ENCODE data around the gene ENTREP3.
"Not testable (repeated sequence)": the region's sequence is repeated elsewhere in the genome, so short reads cannot be mapped to it uniquely, and the experiment has no call there.

The ENTREP3 gene

DNA sequence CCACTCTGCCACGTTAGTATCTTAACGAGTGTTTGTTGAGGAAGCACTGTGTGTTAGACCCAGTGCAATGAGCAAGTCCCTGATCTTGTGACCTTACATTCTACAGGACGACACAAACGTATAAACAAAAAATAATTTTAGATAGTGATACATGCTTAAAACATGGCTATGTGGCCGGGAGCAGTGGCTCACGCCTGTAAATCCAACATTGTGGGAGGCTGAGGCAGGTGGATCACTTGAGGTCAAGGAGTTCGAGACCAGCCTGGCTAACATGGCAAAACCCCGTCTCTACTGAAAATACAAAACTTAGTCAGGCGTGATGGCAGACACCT, 27.2 kb downstream of the ENTREP3 start:
- no peak for FAIRE-seq
- TF ChIP-seq TAF1 (IDR thresholded peaks at IDR 0.05; ENCODE audit: borderline replicate concordance, low read depth, low read length) (no peak), POLR2AphosphoS5 (IDR thresholded peaks at IDR 0.05; ENCODE audit: low read depth, low read length) (peak; percentile 7; the same call in 1 of the 2 replicates)
- no peak for DNase-seq (ENCODE audit: insufficient read length)

- FAIRE-seq = peak; percentile 91
Observed at GRCh38 chr1:155227261-155228095, 27.8 kb downstream of the ENTREP3 start.

DNA sequence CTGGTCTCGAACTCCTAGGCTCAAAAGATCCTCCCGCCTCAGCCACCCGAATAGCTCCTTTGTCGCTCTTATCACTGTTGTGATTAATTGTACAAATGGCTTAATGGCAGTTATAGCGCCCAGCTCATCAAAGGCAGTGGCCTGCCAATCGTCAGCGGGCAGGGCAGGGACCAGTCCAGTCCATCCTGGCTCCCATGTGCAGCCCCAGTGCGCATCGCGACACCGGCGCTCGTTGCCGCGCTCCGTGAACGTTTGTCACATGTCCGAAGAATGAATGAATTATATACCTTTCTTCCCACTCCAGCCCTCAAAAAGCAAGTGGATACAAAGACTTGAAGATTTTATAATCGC, 28.4 kb downstream of the ENTREP3 start:
- DNase-seq (ENCODE audit: insufficient read length) (no peak), FAIRE-seq (no peak)
- no peak for TF ChIP-seq POLR2A (IDR thresholded peaks at IDR 0.05; ENCODE audit: low read depth, low read length)
- no peak for TF ChIP-seq POLR2AphosphoS5 (IDR thresholded peaks at IDR 0.05; ENCODE audit: low read depth, low read length)
- TF ChIP-seq TAF1 (IDR thresholded peaks at IDR 0.05; ENCODE audit: borderline replicate concordance, low read depth, low read length) = no peak

More at GRCh38 chr1:155227261-155228095, 27.8 kb downstream of the ENTREP3 start:
- peak; percentile 66 for TF ChIP-seq POLR2AphosphoS5 (IDR thresholded peaks at IDR 0.05; ENCODE audit: low read depth, low read length)
- no peak; the same call in 1 of the 2 replicates for TF ChIP-seq TAF1 (IDR thresholded peaks at IDR 0.05; ENCODE audit: borderline replicate concordance, low read depth, low read length)
- peak; percentile 90 for TF ChIP-seq POLR2A (IDR thresholded peaks at IDR 0.05; ENCODE audit: low read depth, low read length)
- peak; percentile 98 for DNase-seq (ENCODE audit: insufficient read length)

- DNase-seq (ENCODE audit: insufficient read length) (peak; percentile 52), FAIRE-seq (peak; percentile 40)
- TF ChIP-seq POLR2AphosphoS5 (IDR thresholded peaks at IDR 0.05; ENCODE audit: low read depth, low read length) = no peak
- TF ChIP-seq POLR2A (IDR thresholded peaks at IDR 0.05; ENCODE audit: low read depth, low read length) = no peak
- no peak for TF ChIP-seq TAF1 (IDR thresholded peaks at IDR 0.05; ENCODE audit: borderline replicate concordance, low read depth, low read length)
Observed at GRCh38 chr1:155226188-155226909, 28.9 kb downstream of the ENTREP3 start.

DNA sequence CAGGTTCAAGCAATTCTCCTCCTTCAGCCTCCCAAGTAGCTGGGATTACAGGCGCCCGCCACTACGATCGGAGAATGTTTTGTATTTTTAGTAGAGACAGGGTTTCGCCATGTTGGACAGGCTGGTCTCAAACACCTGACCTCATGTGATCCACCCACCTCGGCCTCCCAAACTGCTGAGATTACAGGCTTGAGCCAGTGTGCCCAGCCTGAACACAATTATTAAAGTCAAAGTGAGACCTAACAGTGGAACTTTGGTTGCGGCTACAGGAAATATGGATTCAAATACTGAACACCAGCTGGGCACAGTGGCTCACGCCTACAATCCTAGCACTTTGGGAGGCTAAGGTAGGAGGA, 29.9 kb downstream of the ENTREP3 start:
- not testable (repeated sequence) for FAIRE-seq; DNase-seq (ENCODE audit: insufficient read length)

DNA sequence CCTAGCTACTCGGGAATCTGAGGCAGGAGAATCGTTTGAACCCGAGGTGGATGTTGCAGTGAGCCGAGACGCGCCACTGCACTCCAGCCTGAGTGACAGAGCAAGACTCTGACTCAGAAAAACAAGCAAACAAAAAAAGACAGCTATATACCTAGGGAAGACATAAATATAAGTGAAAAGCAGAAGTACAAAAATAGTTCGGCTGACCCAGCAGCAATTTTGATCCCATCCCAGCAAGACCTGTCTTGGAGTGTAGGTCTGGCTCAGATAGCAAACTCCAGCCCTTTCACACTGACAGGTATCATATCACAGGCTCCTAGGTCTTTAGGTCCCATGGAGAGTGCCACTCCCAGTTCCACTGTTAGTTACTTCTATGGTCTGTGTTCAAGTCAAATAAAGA, 32.2 kb downstream of the ENTREP3 start:
- DNase-seq (ENCODE audit: insufficient read length) (no peak), FAIRE-seq (no peak)
- TF ChIP-seq POLR2AphosphoS5 (IDR thresholded peaks at IDR 0.05; ENCODE audit: low read depth, low read length) (no peak), POLR2A (IDR thresholded peaks at IDR 0.05; ENCODE audit: low read depth, low read length) (no peak), TAF1 (IDR thresholded peaks at IDR 0.05; ENCODE audit: borderline replicate concordance, low read depth, low read length) (no peak)

GRCh38 chr1:155220211-155220965, 34.9 kb downstream of the ENTREP3 start:
- not testable (repeated sequence) for FAIRE-seq; DNase-seq (ENCODE audit: insufficient read length)

GRCh38 chr1:155219592-155220031, 35.7 kb downstream of the ENTREP3 start:
- FAIRE-seq = no peak
- TF ChIP-seq TAF1 (IDR thresholded peaks at IDR 0.05; ENCODE audit: borderline replicate concordance, low read depth, low read length) (no peak), POLR2A (IDR thresholded peaks at IDR 0.05; ENCODE audit: low read depth, low read length) (no peak), POLR2AphosphoS5 (IDR thresholded peaks at IDR 0.05; ENCODE audit: low read depth, low read length) (no peak)
- DNase-seq (ENCODE audit: insufficient read length) = no peak

DNA sequence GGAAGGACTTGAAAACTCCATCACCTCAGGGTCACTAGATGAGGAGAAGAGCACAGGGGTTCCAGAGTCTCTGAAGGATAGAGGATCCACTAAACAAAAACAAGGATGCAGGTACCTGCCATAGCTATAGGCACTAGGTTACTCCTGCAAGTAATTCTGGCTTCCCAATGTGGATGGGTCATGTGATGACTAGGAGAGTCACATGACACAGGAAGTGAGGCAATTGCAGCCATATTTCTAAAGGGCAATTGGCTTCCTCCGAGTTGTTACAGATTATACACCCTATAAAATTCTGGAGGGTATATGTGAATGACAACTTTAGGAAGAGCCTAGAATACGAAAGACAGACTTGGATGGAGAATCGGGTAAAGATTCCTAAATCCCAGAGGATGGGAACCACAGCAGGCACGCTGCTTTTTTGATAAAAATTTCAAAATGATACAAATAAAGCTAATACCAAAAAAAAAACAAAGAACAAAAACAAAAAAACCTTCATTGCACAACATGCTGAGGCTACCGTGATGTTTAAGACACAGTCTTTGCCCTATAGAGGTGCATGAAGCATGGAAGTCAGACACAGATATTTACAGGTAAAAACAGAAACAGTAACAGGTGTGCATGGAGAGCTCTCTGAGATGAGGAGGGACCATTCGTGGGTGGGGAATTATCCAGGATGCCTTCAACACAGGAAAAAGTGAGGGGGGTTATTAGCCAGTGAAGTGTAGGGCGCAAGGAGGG, 36.3 kb downstream of the ENTREP3 start:
- DNase-seq (ENCODE audit: insufficient read length) (no peak), FAIRE-seq (no peak)
- TF ChIP-seq POLR2A (IDR thresholded peaks at IDR 0.05; ENCODE audit: low read depth, low read length) = no peak
- no peak for TF ChIP-seq POLR2AphosphoS5 (IDR thresholded peaks at IDR 0.05; ENCODE audit: low read depth, low read length)
- no peak for TF ChIP-seq TAF1 (IDR thresholded peaks at IDR 0.05; ENCODE audit: borderline replicate concordance, low read depth, low read length)

DNA sequence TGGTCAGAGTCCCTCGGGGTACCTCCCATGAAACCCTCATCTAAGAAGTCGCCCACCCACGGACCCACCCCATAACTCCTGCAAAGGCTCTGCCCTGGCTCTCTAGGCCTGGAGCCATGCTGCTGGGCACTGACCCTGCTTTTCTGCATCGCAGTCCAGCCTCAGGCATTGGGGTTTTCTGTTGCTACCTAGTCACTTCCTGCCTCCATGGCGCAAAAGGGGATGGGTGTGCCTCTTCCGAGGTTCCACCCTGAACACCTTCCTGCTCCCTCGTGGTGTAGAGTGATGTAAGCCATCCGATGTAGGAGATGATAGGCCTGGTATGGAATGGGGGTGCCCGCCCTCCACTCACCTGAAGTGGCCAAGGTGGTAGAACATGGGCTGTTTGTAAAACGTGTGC, 40.6 kb downstream of the ENTREP3 start:
- not testable (repeated sequence) for DNase-seq (ENCODE audit: insufficient read length)

DNA sequence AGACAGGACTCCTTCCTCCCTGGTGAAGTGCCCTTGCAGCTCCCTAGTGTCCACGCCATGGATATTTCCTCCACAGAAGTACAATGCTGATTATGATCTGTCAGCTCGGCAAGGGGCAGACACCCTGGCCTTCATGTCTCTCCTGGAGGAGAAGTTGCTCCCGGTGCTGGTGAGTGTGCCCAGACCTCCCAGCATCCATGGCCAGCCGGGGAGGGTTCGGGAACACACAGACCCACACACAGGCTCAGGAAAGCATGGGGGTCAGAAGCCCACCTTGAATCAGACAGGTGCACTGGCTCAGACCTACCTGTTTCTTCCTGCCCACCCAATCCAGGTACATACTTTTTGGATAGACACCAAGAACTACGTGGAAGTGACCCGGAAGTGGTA, 43.2 kb downstream of the ENTREP3 start:
- FAIRE-seq; DNase-seq (ENCODE audit: insufficient read length): not testable (repeated sequence)

More for the DNA sequence above, 40.6 kb downstream of the ENTREP3 start:
- FAIRE-seq = not testable (repeated sequence)

DNA sequence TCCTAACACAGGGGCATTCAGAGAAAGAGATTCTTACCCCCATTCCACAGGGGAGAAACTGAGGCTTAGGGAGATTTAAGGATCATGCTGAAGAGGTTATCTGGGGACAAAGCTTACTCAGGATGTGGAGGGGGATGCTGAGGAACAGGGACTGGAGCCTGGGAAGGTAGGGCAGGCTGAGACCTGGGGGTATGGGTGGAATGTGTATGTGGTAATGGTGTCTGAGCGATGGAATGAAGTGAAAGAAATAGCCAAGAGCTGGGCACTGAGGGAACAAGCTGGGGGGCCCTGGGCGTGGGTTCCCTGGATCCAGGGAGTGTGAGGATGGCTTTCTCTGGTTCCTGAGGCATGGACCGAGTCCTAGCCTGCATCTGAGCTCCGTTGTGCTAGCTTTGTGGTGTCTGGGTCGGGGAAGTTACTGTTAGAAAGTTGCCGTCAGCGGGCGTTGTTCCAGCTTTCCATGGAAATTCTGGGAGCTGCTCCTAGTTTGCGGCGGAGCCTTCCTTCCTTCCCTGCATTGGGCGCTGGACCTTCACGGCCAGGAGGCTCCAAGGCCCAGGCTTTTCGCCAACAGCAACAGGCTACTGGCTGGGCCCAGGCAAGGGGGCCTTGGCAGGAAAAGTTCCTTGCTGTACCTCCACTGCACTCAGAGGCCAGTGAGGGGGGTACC, 43.8 kb downstream of the ENTREP3 start:
- not testable (repeated sequence) for FAIRE-seq; DNase-seq (ENCODE audit: insufficient read length)

Data from GM12892 (cell line).